Testis (tissue), 3 donors: ENCODE measurements around the gene IMP4. TPM values are rescaled to one million over a fixed set of nuclear protein-coding genes. Genes with fewer than 3 reads are reported as not detected.

ENCODE experiments used
- DNase-seq: peaks from one replicate; pipeline ENCODE4 v3.0.0-alpha.2; 2019
- H3K27ac ChIP-seq, 2 donors: fragments of 200-600 bp; sonication (generic); one replicate each; pipeline ENCODE4 v1.5.1; 2019
- H3K27me3 ChIP-seq: fragments of 200-600 bp; sonication (generic); one replicate; pipeline ENCODE4 v1.5.1; 2019
- H3K36me3 ChIP-seq: fragments of 200-600 bp; sonication (generic); one replicate; pipeline ENCODE4 v1.5.1; 2017; ENCODE audit warnings: low read depth; ENCODE audit errors: missing control alignments
- H3K4me1 ChIP-seq: fragments of 200-600 bp; sonication (generic); one replicate; pipeline ENCODE4 v1.5.1; 2019
- H3K4me3 ChIP-seq, 2 donors: fragments of 200-600 bp; sonication (generic); one replicate each; pipeline ENCODE4 v1.5.1; 2017 to 2019
- H3K9me3 ChIP-seq: fragments of 200-600 bp; sonication (generic); one replicate; pipeline ENCODE4 v1.5.1; 2017
- POLR2A ChIP-seq: fragments of 450-650 bp; IDR thresholded peaks from one replicate; pipeline ENCODE4 v1.6.1; 2017; ENCODE audit warnings: antibody characterized with exemption, mild to moderate bottlenecking, moderate library complexity
- WGBS, 2 donors: methylation state at CpG; one replicate each; pipeline ENCODE4 v1.1.5; 2018; 5-methylcytosine and 5-hydroxymethylcytosine counted together
- intact Hi-C: fragments of 100-400 bp; cut with DNase I; formaldehyde crosslinking; loops from one replicate; pipeline ENCODE4 v1.15.1; 2023; ENCODE audit warnings: low total_unique reads
- polyA plus RNA-seq: library from polyadenylated mRNA; stranded (reverse); fragments of 350-450 nt; fragmentation: Illumina TruSeq; extraction: RNeasy Lipid Tissue Mini Kit (QIAGEN cat#74804); gene quantifications from one replicate; pipeline ENCODE4 v1.2.3, GENCODE V29; 2014; ENCODE audit warnings: low read depth, low replicate concordance; ENCODE audit not compliant: insufficient read depth
- total RNA-seq, 2 donors: library from RNA; depleted of rRNA; stranded (reverse); fragments of >200 nt; gene quantifications; one replicate each; pipeline ENCODE4 v1.2.3, GENCODE V29; 2016
- TF ChIP-seq, protein P1 (sequence below), 3 experiments: fragments of 450-650 bp in 2 of 3; fragments of 200-600 bp in 1 of 3; sonication (generic) in 1 of 3; IDR thresholded peaks; one replicate each; pipeline ENCODE4 v1.5.1; 2016 to 2019; ENCODE audit warnings: antibody characterized with exemption in 3 of 3, mild to moderate bottlenecking in 2 of 3, moderate library complexity in 1 of 3

IMP4 gene
- total and polyA plus RNA-seq, 3 donors from 2014 or later, result 57.1 to 109 (median 103) TPM

DNA sequence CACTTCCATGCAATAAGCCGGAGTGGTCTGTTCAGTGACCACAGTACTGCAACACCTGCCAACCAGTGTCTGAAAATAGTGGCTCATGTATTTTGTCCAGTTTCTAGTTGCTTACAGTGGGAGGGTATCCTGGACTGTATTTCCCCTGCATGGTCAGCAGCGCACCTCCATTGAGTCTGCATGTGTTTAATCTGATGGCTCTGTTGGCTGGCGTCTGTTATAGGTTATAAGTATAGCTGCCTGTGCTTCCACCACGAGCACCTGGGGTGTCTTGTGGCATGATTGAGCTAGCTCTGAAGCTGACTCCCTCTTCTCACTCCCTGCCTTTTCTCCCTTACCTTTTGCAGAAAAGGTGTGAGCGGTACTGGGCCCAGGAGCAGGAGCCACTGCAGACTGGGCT, 26.1 kb downstream of the IMP4 start:
- no peak for TF ChIP-seq POLR2A
- TF ChIP-seq, protein P1, sequence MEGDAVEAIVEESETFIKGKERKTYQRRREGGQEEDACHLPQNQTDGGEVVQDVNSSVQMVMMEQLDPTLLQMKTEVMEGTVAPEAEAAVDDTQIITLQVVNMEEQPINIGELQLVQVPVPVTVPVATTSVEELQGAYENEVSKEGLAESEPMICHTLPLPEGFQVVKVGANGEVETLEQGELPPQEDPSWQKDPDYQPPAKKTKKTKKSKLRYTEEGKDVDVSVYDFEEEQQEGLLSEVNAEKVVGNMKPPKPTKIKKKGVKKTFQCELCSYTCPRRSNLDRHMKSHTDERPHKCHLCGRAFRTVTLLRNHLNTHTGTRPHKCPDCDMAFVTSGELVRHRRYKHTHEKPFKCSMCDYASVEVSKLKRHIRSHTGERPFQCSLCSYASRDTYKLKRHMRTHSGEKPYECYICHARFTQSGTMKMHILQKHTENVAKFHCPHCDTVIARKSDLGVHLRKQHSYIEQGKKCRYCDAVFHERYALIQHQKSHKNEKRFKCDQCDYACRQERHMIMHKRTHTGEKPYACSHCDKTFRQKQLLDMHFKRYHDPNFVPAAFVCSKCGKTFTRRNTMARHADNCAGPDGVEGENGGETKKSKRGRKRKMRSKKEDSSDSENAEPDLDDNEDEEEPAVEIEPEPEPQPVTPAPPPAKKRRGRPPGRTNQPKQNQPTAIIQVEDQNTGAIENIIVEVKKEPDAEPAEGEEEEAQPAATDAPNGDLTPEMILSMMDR (IDR thresholded peaks at IDR 0.05), result no peak
- no peaks in the 10 kb centered on the region for H3K27me3 ChIP-seq
- no peak for DNase-seq
- 80 to 89% methylated on average over 5 of the region's 5 CpGs for WGBS, 2 donors
- H3K4me1 ChIP-seq, result peaks cover 7% of the 10 kb centered on the region
- intact Hi-C loops, result no loop called here
- H3K4me3 ChIP-seq, result no peak overlapping the region
- H3K9me3 ChIP-seq, result no peaks in the 10 kb centered on the region
- H3K36me3 ChIP-seq, result no peaks in the 10 kb centered on the region
- H3K27ac ChIP-seq, result no peak overlapping the region

DNA sequence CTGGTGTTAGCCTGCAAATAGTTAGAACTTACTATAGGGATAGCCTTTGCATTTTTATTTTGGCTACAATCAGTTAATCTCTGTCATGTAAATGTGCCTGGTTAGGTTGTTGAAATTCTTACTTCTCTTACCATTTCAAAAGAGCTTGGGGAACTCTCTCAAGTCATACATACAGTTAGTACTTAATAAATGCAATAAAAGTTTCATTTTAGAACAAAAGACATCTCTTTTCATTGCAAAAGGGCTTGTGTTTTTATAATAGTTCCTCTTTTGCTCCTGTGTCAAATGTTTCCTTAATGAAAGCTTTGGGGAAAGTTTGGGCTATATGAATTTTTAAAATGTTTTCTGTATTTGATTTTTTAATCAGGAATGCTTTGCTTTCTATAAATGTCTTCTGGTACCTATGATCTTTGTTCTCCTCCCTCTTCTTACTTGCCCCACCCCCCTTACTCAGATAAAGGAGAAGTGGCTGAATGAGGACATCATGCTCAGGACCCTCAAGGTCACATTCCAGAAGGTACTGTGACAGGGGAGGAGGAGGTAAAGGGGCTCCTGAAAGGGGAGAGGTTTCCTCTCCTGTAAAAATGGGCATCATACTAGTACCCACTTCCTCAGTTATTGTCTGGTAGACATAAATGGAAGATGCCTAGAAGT, 26.7 kb downstream of the IMP4 start:
- H3K4me3 ChIP-seq, result no peak overlapping the region
- TF ChIP-seq, protein P1 (IDR thresholded peaks at IDR 0.05), result no peak
- no peak for TF ChIP-seq POLR2A
- H3K4me1 ChIP-seq, result peaks cover 7% of the 10 kb centered on the region
- H3K36me3 ChIP-seq, result no peaks in the 10 kb centered on the region
- H3K27me3 ChIP-seq, result no peaks in the 10 kb centered on the region
- no peaks in the 10 kb centered on the region for H3K9me3 ChIP-seq
- no peak for DNase-seq
- intact Hi-C loops, result no loop called here
- H3K27ac ChIP-seq, result no peak overlapping the region

DNA sequence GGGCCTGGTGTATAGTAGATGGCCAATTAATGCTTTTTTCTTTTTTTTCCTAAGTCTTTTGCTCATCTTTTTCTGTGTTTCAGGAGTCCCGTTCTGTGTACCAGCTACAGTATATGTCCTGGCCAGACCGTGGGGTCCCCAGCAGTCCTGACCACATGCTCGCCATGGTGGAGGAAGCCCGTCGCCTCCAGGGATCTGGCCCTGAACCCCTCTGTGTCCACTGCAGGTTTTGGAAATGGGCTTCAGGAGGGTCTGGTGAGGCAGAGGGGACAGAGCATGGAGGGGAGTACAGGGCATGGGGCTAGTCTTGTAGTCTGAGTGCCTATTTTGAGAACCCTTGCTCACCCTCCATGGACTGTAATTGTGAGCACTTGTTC, 27.3 kb downstream of the IMP4 start:
- Histone ChIP-seq H3K27me3 (no peaks in the 10 kb centered on the region), H3K4me1 (peaks cover 7% of the 10 kb centered on the region), H3K9me3 (no peaks in the 10 kb centered on the region), H3K27ac (no peak overlapping the region), H3K36me3 (no peaks in the 10 kb centered on the region), H3K4me3 (no peak overlapping the region)
- TF ChIP-seq POLR2A, result no peak
- TF ChIP-seq, protein P1 (IDR thresholded peaks at IDR 0.05), result no peak
- intact Hi-C loops, result no loop called here
- 92 to 99% methylated on average over 5 of the region's 5 CpGs for WGBS, 2 donors
- DNase-seq, result no peak

DNA sequence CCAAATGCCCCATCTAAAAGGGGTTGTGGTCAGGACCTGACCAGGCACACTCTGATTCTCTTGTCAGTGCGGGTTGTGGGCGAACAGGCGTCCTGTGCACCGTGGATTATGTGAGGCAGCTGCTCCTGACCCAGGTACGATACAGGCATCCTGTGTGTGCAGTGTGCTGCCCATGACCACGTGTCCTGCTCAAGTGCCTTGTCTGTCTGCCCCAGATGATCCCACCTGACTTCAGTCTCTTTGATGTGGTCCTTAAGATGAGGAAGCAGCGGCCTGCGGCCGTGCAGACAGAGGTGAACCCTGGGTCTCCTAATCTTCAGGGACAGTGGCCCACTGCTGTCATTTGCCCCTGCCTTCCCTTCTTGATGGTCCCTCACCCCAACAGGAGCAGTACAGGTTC, 27.8 kb downstream of the IMP4 start:
- no peaks in the 10 kb centered on the region for H3K27me3 ChIP-seq
- peaks cover 7% of the 10 kb centered on the region for H3K4me1 ChIP-seq
- no peak for TF ChIP-seq POLR2A
- TF ChIP-seq, protein P1 (IDR thresholded peaks at IDR 0.05), result no peak
- no peak overlapping the region for H3K4me3 ChIP-seq
- no peaks in the 10 kb centered on the region for H3K9me3 ChIP-seq
- H3K36me3 ChIP-seq, result no peaks in the 10 kb centered on the region
- no peak for DNase-seq
- WGBS, 2 donors, result 91 to 94% methylated on average over 4 to 9 of the region's 9 CpGs
- intact Hi-C loops, result no loop called here
- H3K27ac ChIP-seq, result no peak overlapping the region

DNA sequence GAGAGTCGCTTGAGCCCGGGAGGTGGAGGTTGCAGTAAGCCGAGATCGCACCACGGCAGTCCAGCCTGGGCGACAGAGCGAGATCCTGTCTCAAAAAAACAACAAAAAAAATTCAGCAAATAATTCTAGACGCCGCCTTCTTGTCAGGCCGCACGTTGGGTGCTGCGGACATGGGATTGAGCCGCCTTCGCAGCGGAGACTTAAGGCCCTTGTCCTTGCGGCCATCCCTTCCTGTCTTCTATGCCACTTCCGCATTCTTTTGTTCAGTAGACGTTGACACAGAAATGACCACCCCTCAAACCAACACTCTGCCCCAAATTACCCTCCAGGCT, 29.0 kb downstream of the IMP4 start:
- no peak for TF ChIP-seq POLR2A
- TF ChIP-seq, protein P1 (IDR thresholded peaks at IDR 0.05), result no peak
- DNase-seq, result peak; percentile 44
- H3K4me1 ChIP-seq, result peaks cover 7% of the 10 kb centered on the region
- H3K36me3 ChIP-seq, result no peaks in the 10 kb centered on the region
- H3K9me3 ChIP-seq, result no peaks in the 10 kb centered on the region
- intact Hi-C loops, result no loop called here
- peak overlapping the region; percentile 83 to 90 for H3K4me3 ChIP-seq
- no peaks in the 10 kb centered on the region for H3K27me3 ChIP-seq
- H3K27ac ChIP-seq, result peak overlapping the region; percentile 27 to 83
- WGBS, 2 donors, result 15 to 41% methylated on average over 18 of the region's 18 CpGs
